ENCODE measurements around the gene RARA.

Gene RARA

DNA sequence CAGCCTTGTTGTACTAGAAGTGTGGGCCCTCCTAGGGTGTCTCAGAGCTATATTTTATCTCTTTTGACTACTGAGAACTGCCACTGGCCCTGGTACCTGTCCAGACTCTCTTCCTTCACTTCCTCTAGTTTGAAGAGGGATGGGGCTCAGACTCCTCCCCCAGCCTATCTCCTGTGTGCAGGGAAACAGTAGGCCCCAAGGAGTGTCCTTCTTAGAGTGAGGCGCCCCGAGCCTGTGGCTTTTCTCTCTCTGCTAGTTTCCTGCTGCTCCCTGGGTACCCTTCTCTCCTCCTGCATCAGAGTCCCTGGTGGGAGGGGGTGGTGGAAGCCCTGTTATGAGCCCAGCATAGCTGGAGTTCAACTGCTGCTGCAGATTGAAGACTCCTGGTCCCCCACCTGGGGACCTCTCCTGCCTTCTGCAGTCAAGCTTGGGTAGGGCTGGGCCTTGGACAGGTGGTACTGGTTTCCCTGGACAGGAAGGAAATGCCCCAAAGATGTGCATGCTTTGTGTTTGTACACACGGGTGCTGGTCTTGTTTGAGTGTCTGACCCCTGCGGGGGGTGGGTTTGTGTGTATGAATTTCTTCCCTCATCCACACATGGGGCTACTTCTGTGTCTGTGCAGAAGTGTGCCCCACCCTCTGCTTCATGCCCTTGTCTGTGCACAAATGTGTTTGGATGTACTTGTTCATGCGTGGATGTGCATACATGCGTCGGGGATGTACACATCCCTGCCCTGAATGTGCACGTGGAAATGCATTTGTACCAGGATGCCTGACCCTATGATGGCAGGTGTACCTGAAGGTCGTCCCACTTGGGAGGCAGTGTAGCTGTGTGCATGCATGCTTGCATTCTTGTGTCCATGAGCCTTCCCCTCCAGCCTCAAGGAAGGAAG, 6.9 kb downstream of the RARA start:
- DNase-seq (ENCODE audit: low read depth, low spot score), result no peak

DNA sequence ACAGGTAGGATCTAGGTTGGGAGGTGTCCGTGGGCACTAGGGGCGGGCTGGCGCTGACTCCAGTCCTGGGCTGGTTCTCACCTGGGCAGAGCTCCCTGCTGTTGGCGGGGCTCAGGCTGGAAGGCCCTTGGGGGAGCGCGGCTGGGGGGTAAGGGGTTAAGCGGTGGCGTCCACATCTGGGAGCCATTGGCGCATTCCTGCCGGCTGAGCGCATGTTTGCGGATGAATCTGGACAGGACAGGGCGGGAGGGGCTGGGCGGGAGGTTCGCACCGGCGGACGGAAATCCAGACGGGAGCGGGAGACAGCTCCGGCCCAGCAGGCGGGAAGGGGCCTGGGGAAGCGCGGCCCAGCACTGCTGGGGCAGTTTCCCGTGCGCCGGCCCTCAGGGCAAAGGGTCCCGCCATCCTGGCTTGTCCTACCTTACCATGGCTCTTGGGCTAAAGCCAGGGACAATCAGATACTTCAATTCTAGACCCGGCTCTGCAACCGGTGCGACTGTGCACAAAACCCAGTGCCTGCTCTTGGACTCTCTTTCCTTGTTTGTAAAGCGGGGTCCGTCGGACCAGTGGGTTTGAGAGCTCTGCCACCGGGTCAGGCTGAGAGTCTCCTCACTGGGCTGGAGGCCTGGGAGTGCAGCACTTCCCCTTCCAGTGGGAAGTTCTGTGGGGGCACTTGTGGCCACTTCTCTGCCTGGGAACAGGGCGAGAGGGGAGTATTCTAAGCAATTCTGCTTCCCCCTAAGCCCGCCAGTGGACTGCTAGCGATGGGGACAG, 7.8 kb downstream of the RARA start:
- DNase-seq (ENCODE audit: low read depth, low spot score), result peak; percentile 86

DNA sequence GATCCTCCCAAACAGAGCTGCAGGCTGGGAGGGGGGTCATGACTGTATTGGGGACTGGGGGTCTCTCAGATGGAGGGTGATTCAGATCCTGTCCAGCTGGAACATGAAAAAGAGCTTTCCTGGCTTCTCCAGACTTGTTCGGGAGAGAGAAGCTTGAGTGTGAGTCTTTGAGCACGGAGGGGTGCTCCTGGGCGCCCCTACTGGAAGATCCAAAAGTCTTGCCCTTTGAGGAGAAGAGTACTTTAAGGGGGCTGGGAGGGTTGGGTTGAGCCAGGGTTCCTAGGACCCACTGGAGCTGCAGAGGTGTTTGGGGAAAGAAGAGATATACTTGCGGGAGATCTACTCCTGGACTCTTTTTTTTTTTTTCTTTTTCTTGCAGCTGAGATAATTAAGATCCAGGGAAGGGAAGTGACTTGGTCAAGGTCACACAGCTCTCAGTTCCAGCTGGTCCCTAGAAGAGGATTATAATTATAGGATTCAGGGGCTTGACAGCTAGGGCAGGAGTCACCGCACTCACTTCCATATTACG, 8.4 kb downstream of the RARA start:
- peak; percentile 69 for DNase-seq (ENCODE audit: low read depth, low spot score)

DNA sequence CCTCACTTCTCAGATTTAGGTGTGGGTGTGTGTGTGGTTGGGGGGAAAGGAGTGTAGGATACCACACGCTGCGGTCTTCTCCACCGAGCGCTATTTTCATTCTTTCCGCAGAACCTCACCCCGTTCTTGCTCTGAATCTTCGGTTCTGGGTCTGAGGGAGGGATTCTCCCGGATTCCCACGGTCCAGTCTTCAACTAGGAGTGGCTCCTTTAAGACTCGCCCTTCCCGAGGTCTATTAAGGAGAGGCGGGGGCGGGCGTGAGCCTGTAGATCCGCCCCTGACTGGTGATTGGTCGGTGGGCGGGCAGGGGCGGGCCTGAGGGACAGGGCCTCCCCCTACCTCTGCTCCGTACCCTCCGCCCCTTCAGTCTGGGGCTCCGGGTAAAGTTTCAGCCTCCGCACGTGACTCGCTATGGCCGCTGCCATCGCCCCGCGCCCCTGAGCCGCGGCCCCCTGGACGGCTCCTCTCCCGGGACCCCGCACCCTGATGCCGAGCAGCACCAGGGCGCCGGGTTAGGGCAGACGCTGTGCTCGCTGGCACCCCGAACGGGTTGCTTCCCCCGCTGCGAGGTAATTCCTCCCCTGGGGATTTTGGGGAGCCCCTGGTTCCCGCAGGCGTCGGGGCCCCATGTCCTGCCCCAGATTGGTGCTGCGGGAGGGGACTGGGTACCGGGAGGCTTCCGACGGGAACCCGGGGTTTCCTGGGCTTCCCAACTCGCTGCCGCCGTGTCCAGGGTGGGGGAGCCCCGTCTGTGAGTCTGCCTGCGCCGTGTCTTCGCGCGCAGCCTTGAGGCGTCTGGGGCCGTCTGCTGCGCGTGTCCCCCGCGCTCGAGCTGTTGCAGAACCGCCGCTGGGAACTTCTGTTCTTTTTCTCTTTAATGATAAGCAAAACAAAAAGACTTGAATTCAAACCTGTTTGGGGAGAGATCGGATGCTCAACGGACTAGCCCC, 9.2 kb downstream of the RARA start:
- peak; percentile 96 for DNase-seq (ENCODE audit: low read depth, low spot score)

DNA sequence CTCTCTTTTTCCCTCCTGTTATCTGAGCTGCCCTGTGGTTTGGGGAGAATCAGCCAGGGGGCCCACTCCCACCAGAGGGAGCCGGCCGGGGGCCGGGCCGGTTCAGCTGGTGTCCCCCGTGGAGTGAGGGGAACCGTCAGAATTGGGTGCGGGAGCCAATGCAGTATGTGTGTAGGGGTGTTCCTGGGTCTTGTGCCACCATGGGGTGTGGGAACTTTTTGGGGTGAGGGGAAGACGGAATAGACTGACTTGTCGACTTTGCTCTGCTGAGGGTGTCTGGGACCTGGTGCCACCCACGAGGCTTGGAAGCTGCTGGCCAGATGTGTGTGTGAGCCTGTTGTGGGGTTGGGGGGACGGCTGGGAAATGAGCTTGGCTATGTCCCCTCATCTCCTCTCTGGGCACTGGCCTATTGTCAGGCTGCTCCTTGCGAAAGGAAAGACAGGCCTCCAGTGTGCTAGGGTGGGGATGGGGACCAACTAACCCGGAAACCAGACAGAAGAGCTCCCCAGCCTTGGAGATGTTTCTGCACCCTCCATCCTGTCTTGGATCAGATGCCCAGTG, 9.9 kb downstream of the RARA start:
- no peak for DNase-seq (ENCODE audit: low read depth, low spot score)

DNA sequence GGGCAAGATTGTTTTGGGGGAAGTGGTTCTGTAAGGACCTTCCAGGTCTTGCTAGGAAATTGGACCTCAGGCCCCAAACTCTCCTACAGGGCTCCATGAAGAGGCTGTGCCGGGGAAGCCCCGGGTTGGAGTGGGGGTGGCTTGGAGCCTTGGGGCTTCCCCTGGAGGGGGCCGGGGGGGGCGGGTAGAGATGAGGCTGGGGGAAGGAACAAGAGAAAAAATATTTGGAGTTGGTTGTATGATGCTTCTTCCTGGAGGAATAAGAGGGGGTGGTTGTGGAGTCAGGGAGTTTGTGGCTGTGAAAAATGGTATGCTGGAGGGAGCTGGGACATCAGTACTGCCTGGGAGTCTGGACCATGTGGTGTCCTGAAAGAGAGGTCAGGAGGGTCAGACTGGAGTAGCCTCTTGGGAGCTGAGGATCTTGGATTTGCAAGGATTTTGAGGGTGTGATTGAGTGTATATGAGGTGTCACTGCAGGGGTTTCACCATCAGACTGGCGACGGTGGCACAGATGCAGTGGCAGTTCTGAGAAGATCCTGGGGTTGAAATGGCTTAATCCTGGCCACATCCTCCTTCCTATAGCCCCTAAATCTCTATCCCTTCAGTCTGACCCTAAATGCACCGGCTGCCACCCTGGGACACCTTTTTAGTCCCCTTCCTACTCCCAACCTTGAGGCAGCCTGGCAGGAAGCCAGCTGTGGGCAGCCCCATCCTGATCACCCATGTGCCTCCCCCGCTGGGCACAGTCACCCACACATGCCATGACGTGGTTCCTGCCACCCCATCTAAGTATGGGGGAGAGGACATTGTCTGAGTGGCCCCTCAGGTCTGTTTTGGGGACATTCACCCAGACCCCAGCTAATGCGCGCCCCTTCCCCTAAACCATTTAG, 10.9 kb downstream of the RARA start:
- no peak for DNase-seq (ENCODE audit: low read depth, low spot score)

DNA sequence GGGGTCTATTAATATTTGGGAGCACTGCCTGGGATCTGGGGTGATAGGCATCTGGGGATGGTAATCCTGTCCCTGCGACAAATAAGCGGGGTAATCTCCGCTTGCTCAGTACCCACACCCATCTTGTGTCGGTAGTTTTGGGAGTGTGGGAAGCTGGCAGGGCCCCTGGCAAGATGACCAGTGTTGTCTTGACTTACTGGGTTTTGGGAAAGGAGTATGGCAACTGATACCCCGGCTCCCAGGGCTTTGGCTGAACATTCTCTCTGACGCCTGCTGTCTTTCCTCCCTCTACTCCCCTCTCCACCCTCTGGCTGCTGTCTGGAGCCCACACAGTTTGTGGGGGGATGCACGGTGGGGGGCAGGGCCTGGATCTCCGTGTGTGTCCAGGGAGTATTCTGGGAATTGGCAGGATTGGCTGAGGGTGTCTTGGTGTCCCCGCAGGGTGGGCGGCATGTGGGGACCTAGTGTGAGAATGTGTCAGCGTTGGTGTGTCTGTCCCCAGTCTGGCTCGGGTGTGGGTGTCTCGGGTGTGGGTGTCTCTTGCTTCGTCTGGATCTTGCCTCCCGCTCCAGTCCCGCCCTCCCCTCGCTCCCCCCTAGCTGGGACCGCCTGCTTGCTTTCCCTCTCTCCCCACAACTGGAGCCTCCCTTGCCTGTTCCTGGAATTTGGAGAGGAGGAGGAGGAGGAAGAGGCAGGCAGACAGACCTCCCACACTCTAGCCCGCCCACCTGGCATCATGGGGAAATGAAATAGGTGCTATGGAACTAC, 12.0 kb downstream of the RARA start:
- DNase-seq (ENCODE audit: low read depth, low spot score), result no peak

DNA sequence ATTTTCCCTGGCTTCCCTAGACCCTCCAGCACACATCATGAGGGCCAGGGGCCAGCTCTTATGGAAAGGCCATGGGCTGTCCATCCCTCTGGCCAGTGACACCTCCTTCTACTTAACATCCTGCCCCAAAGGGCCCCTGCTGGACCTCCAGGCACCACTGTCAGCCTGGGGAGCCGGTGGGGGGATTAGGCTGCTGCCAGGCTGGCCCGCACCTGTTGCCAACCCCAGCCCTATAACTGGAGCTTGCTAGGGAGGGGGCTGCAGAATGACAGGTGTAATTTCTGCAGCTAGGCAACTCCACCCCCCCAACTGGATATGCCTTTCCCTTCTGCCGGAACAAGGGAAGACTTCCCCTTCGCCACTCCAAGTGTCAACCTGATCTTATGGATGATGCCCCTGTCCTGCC, 12.5 kb downstream of the RARA start:
- DNase-seq (ENCODE audit: low read depth, low spot score), result no peak

DNA sequence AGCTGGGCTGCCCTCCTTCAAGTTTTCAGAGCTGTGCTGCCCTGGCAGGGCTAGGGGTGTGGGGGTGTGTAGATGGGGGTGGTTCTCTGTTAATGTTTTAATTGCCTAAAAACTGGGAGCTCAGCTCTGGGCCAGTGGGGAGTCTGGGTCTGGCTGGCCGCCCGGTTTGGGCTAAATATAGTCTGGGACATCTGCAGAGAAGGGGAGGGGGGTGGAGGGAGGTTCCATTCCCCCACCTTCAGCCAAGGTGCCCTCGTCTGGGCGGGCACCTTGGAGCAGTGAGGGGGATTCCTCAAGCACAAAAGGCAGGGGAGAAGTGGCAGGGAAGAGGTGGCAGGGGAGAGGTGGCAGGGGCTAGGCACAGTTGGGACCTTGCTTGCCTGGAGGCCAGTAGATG, 13.0 kb downstream of the RARA start:
- no peak for DNase-seq (ENCODE audit: low read depth, low spot score)

DNA sequence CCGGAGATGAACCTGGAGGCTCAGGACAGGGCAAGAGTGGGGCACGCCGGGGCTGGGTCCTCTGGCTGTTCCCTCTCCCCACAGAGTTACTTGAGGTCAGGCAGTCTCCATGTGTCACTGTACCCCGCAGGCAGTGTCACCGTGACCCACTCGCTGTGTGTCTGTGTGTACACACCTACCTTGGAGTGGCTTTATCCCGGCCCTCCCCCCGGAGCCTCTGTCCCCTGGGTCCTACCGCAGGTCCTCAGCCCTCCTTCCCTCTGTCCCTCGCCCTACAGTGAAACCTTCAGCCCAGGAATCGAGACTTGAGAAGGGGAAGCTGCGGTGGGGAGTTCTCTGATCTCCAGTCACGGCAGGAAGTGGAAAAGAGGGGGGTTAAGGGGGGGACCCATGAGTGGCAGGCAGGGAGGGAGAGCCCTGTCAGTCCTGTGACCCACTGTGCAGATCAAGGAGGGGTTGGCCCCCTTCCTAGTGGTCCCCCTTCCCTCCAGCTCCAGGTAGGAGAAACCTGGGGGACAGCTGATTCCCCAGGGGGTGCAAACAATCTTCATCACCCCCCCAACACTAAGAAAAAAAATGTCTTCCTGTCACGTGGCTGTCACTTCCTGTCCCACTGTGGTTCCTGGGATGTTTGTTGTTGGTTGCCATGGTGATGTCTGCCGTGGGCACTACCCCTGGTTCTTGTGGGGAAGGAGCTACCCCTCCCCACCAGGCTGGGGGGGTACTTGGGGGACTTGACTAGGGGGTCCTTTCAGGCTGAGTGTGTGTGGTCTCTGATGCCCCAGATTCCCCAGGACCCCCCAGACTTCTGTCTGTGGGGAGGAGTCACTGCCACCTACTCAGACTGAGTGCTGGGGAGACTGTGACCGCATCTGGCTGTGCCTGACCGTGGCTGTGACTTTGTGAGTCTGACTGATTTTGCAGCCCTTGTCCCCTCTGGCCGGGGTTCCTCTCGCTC, 13.7 kb downstream of the RARA start:
- DNase-seq (ENCODE audit: low read depth, low spot score), result peak; percentile 24

DNA sequence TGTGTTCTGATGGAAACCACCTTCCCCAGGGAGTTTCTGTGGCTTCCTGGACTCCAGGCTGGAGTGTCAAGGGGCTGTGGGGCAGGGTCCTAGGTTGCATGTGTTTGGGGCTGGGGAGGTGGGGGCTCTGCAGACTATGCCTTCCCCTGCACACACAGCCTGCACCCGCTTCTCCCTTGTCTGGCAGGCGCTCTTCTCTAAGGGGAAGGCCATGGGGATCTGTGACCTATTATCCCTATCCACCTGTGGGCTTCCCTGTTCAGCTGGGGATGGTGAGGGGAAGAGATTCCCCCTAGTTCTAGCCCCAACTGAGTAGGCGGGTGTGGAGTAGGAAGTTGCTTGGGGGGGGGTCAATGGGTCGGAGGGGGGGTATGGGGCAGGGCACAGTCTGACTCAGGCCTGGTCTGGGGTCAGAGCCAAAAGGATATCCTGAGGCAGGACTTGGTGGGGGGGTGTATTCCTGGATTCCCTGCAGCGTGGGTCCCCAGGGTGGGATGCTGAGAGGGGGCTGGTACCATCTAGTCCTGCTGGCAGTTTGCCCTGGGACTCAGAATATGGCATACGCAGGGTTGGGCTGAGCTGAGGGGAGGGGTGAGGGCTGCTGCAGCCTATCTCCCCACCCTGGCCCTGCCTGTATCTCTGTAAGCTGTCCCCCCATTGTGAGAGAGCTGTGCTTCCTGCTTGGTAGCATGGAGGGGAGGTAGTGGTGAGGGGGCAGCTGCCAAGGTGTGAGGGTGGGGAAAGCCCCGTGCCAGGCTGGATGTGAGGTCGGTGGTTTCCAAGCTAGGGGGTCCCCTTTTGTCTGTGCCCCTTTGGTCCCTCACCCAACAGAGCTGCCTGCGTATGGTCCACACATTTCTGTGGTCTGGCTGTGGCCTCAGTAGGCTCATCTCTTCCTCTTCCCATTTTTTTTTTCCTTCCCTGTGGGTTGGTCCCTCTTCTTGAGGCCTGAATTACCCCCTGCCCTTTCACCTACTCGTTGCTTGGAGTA, 14.7 kb downstream of the RARA start:
- DNase-seq (ENCODE audit: low read depth, low spot score), result no peak

DNA sequence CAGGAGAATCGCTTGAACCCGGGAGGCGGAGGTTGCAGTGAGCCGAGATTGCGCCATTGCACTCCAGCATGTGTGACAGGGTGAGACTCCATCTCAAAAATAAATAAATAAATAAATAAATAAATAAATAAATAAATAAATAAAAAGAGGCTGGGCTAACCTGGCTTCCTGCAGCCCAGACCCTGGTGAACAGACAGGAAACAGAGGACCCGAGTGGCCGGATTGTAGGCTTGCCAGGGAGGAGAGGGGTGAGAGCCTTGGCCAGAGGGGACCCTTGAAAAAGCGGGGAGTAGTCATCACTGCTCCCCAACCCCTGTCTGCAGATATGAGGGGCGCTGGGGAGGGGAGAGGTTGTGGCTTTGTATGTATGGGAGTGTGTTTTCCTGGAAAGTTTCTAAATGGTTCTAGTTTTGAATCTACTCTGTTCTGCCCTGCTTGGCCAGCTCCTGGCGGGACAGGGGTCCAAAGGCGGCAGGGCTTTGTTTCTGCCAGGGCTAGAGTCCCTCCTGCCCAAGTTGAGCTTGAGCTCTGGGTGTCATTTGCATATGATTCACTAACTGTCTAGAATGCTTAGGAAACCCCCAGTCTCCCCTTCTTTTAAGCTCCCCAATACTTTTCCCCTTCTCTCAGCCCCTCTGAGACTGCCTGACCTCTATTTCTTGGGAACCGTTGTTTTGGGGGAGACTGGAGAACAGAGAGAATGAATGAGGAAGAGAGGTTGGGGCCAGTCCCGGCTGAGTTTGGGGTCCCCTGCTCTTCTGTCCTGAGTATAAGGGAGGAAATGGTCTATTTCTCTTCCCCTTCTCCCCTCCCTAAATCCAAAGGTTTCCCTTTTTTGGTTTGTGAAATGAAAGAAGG, 16.4 kb downstream of the RARA start:
- DNase-seq (ENCODE audit: low read depth, low spot score), result no peak

DNA sequence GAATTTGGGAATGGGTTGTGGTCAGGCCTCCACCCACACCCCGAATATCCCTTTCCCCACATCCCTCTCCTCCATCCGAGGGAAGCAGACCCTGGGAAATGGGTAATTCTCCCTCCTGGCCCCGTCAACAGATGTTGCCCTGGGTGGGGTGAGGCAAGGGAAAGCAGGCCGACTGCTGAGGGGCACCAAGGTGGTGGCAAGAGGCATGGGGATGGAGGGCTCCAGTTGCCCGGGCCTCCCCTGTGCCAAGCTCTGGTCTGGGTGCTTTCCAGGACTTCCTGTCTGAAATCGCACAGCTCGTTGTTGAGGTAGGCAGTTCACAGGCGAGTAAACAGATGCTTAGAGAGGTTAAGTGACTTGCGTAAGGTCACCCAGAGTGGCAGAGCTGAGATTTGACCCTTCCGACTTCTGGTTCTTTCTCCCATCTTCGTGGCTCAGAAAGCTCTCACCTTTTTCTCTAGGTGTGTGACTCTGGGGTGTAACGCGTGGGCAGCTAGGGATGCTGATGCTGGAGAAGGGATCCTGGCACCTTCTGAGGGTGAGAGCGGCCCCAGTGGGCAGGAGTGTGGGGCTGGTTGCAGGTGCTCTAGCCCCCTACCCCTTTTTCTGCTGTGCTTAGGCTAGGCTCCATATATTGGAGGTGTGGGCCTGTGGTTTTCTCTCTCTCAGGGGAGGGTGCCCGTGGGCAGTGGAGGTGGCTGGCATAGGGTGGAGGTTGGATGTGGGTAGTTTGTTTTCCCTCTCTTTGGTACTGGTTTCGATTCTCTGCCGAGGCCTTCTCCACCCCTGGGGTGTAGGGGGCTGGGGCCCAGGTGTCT, 17.2 kb downstream of the RARA start:
- DNase-seq (ENCODE audit: low read depth, low spot score), result no peak

DNA sequence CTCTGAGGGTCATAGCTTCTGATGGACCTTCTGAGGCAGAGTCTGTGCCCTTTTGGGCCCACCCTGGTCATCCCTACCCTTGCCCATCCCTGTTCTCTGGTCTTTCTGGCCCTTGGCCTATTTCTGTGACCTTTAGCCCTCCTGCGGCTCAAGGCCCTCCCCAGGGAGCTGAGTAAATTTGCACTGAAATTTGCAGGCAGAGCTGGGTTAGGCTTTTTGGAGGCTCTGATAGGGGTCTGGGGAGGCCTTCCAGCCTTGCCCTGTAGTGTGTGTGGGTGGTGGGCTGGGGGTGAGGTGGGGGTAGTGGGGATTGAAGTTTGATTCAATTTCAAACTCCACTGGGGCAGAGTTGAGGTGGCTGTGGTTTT, 17.8 kb downstream of the RARA start:
- DNase-seq (ENCODE audit: low read depth, low spot score), result no peak

DNA sequence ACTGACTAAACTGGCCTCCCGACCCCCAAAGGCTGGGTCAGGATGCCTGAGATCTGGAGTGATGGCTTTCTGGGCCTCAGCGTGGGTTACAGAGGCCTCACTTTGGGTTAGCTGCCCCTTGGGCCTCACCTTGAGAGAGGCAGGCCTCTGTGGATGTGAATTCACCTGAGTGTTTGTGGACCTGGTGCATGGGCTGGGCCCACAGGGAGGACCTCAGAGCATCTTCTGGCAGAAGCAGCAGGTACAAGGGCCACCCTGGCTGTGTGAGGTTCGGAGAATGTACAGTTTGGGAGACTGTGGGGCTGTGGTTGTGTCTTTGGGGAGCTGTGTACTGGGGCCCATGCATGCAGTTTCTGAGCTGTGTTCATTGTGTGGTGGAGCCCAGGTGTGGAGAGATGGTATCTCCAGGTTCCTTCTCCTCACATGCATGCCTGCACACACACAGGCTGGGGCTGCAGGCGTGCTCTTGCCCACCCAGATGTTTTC, 18.3 kb downstream of the RARA start:
- DNase-seq (ENCODE audit: low read depth, low spot score), result no peak
